Right atrium auricular region (tissue), 2 donors: ENCODE results near the gene HOXD8. TPM values are rescaled to one million over a fixed set of nuclear protein-coding genes. Genes with fewer than 3 reads are reported as not detected.
A peak's percentile ranks its signal among the peaks of the same experiment; 100 is the strongest.

Experiments
- DNase-seq: peaks from one replicate; pipeline ENCODE4 v3.0.0-alpha.2; 2019; ENCODE audit warnings: low spot score
- H3K27ac ChIP-seq, 2 donors: fragments of 200-600 bp; sonication (generic); 1 replicate in 1 of 2; 2 replicates in 1 of 2; pipeline ENCODE4 v1.5.1; 2016 to 2019
- H3K27me3 ChIP-seq, 2 donors: fragments of 200-600 bp; sonication (generic); one replicate each; pipeline versions ENCODE4 v1.5.1 to v1.6.0; 2017 to 2019
- H3K36me3 ChIP-seq: fragments of 200-600 bp; sonication (generic); one replicate; pipeline ENCODE4 v1.5.1; 2016
- H3K4me1 ChIP-seq, 2 donors: fragments of 200-600 bp; sonication (generic); one replicate each; pipeline versions ENCODE4 v1.5.1 to v1.6.0; 2017 to 2019
- H3K4me3 ChIP-seq, 2 donors: fragments of 200-600 bp; sonication (generic); 1 replicate in 1 of 2; 2 replicates in 1 of 2; pipeline ENCODE4 v1.5.1; 2017 to 2019; ENCODE audit warnings: mild to moderate bottlenecking in 1 of 2, moderate library complexity in 1 of 2
- H3K9me3 ChIP-seq, 2 donors: fragments of 200-600 bp; sonication (generic); one replicate each; pipeline ENCODE4 v1.5.1; 2019
- CTCF ChIP-seq, 2 donors: fragments of 200-600 bp; sonication (generic); IDR thresholded peaks; one replicate each; pipeline ENCODE4 v1.5.1; 2019; ENCODE audit warnings: antibody characterized with exemption in 2 of 2
- total RNA-seq, 2 donors: library from RNA; depleted of rRNA; stranded (reverse); fragments of >200 nt; gene quantifications; one replicate each; pipeline ENCODE4 v1.1.0, GENCODE V29; 2016

Gene HOXD8
- total RNA-seq, 2 donors from 2014 or later = 0.55 to 1.1 TPM

GRCh38 chr2:176117162-176117822 lies 12.2 kb upstream of the HOXD8 start:
- H3K36me3 ChIP-seq = no peaks in the 10 kb centered on the region
- H3K27me3 ChIP-seq = peaks cover 79 to 94% of the 10 kb centered on the region in 2 donors
- H3K4me1 ChIP-seq = peaks cover 0 to 13% of the 10 kb centered on the region in 2 donors
- peaks cover 0 to 4% of the 10 kb centered on the region in 2 donors for H3K9me3 ChIP-seq
- no peak overlapping the region for H3K4me3 ChIP-seq
- no peak overlapping the region for H3K27ac ChIP-seq
- TF ChIP-seq CTCF (IDR thresholded peaks at IDR 0.05) = no peak
- no peak for DNase-seq

GRCh38 chr2:176117823-176118371 lies 11.6 kb upstream of the HOXD8 start:
- TF ChIP-seq CTCF (IDR thresholded peaks at IDR 0.05) = no peak
- no peaks in the 10 kb centered on the region for H3K36me3 ChIP-seq
- peaks cover 78 to 94% of the 10 kb centered on the region in 2 donors for H3K27me3 ChIP-seq
- H3K4me1 ChIP-seq = peaks cover 0 to 19% of the 10 kb centered on the region in 2 donors
- H3K4me3 ChIP-seq = no peak overlapping the region
- peaks cover 0 to 4% of the 10 kb centered on the region in 2 donors for H3K9me3 ChIP-seq
- DNase-seq = no peak
- no peak overlapping the region for H3K27ac ChIP-seq

GRCh38 chr2:176118601-176119339 lies 10.7 kb upstream of the HOXD8 start:
- H3K4me3 ChIP-seq = no peak overlapping the region

GRCh38 chr2:176120364-176121189 lies 8.9 kb upstream of the HOXD8 start:
- Histone ChIP-seq H3K9me3 (peaks cover 0 to 4% of the 10 kb centered on the region in 2 donors), H3K4me1 (peaks cover 0 to 25% of the 10 kb centered on the region in 2 donors), H3K4me3 (no peak overlapping the region), H3K27me3 (peaks cover 74 to 97% of the 10 kb centered on the region in 2 donors), H3K36me3 (no peaks in the 10 kb centered on the region), H3K27ac (no peak overlapping the region)
- DNase-seq = no peak
- TF ChIP-seq CTCF (IDR thresholded peaks at IDR 0.05) = no peak

More at GRCh38 chr2:176118601-176119339, 10.7 kb upstream of the HOXD8 start:
- Histone ChIP-seq H3K9me3 (peaks cover 0 to 4% of the 10 kb centered on the region in 2 donors), H3K27me3 (peaks cover 73 to 93% of the 10 kb centered on the region in 2 donors), H3K27ac (no peak overlapping the region), H3K36me3 (no peaks in the 10 kb centered on the region), H3K4me1 (peaks cover 0 to 25% of the 10 kb centered on the region in 2 donors)
- peak; percentile 8 to 21 for TF ChIP-seq CTCF (IDR thresholded peaks at IDR 0.05)
- DNase-seq = no peak

- Histone ChIP-seq H3K27me3 (peaks cover 69 to 89% of the 10 kb centered on the region in 2 donors), H3K9me3 (peaks cover 0 to 4% of the 10 kb centered on the region in 2 donors), H3K27ac (no peak overlapping the region), H3K4me3 (no peak overlapping the region), H3K4me1 (peaks cover 0 to 21% of the 10 kb centered on the region in 2 donors), H3K36me3 (no peaks in the 10 kb centered on the region)
- DNase-seq = no peak
- TF ChIP-seq CTCF (IDR thresholded peaks at IDR 0.05) = no peak
Measured at GRCh38 chr2:176121190-176122051, 8.1 kb upstream of the HOXD8 start.
